HCT116 (cell line): ENCODE results near the gene ADAMTSL2. TPM values are rescaled to one million over a fixed set of nuclear protein-coding genes. Genes with fewer than 3 reads are reported as not detected.

ENCODE experiments used
- ATAC-seq: fragments of 200-7000 bp; cut with Tn5 transposase; 2 replicates; pipeline ENCODE4 v1.9.1; 2020; ENCODE audit warnings: mild to moderate bottlenecking, moderate library complexity
- BruUV-seq: library from RNA; stranded (reverse); fragments of 400-500 nt; replicated peaks from 2 replicates; lab custom pipeline; 2021; lab: Mats Ljungman, UMichigan
- CTCF ChIA-PET: fragments of 300-600 bp; sonication (Branson Sonifier 250); formaldehyde crosslinking; loops from one replicate; lab custom pipeline; 2021; ENCODE audit warnings: antibody characterized with exemption; lab: Charles Lee
- POLR2A ChIA-PET: fragments of 300-600, 350-600 bp; sonication (Branson Sonifier 250); formaldehyde crosslinking; loops from one replicate; lab custom pipeline; 2021; ENCODE audit warnings: antibody characterized with exemption; lab: Charles Lee
- RAD21 ChIA-PET, 2 experiments: fragments of 300-600 bp; sonication (Branson Sonifier 250); formaldehyde crosslinking; loops; one replicate each; lab custom pipeline; 2023; ENCODE audit warnings: low total read pairs in 2 of 2; ENCODE audit not compliant: uncharacterized antibody in 2 of 2, unreplicated experiment in 2 of 2, low non-redundant PET in 1 of 2; lab: Charles Lee
- DNase-seq: peaks from one replicate; pipeline ENCODE4 v3.0.0-alpha.2; 2010; ENCODE audit warnings: low read depth, low spot score
- H2AFZ ChIP-seq: fragments of 200-600 bp; shearing (Covaris generic), sonication (generic); 2 replicates; pipeline ENCODE4 v1.6.1; 2017; ENCODE audit warnings: low read depth, mixed run types, mixed read lengths, antibody characterized with exemption, low read length; ENCODE audit not compliant: poor library complexity, severe bottlenecking
- H3K27ac ChIP-seq: 2 replicates; pipeline ENCODE4 v1.5.1; 2012; ENCODE audit warnings: low read depth, low read length
- H3K27me3 ChIP-seq: fragments of 200-600 bp; sonication (generic); 2 replicates; pipeline ENCODE4 v1.6.1; 2016; ENCODE audit warnings: mixed run types, low read length, mixed read lengths; ENCODE audit not compliant: insufficient read depth
- H3K36me3 ChIP-seq, 2 experiments: fragments of 200-500 bp in 1 of 2; fragments of 200-600 bp in 1 of 2; sonication (Bioruptor generic) in 1 of 2; sonication (generic) in 1 of 2; 2 replicates each; pipeline versions ENCODE4 v1.5.1 to v1.6.1; 2014 to 2016; ENCODE audit warnings: low read length in 2 of 2, inconsistent platforms in 1 of 2, mixed read lengths in 1 of 2, mixed run types in 1 of 2; ENCODE audit not compliant: insufficient read depth in 2 of 2, control insufficient read depth in 1 of 2
- H3K4me1 ChIP-seq, 2 experiments: fragments of 200-600 bp in 1 of 2; sonication (generic) in 1 of 2; 2 replicates each; pipeline versions ENCODE4 v1.5.1 to v1.6.1; 2012 to 2017; ENCODE audit warnings: low read length in 2 of 2, inconsistent platforms in 1 of 2, mild to moderate bottlenecking in 1 of 2, mixed read lengths in 1 of 2, mixed run types in 1 of 2, moderate library complexity in 1 of 2; ENCODE audit not compliant: insufficient read depth in 2 of 2, control insufficient read depth in 1 of 2
- H3K4me2 ChIP-seq: fragments of 200-600 bp; sonication (generic); 2 replicates; pipeline ENCODE4 v1.6.1; 2017; ENCODE audit warnings: mixed run types, low read length, mixed read lengths
- H3K4me3 ChIP-seq, 2 experiments: fragments of 200-600 bp in 1 of 2; sonication (generic) in 1 of 2; replicated peaks in 1 of 2; 2 replicates each; pipeline ENCODE4 v1.5.1; 2011 to 2016; ENCODE audit warnings: low read length in 2 of 2, control low read depth in 1 of 2, low read depth in 1 of 2, mild to moderate bottlenecking in 1 of 2, mixed read lengths in 1 of 2, mixed run types in 1 of 2
- H3K79me2 ChIP-seq: fragments of 200-600 bp; sonication (generic); 2 replicates; pipeline ENCODE4 v1.6.1; 2017; ENCODE audit warnings: mild to moderate bottlenecking, mixed run types, low read length, moderate library complexity, mixed read lengths; ENCODE audit not compliant: insufficient read depth
- H3K9ac ChIP-seq: fragments of 200-600 bp; sonication (generic); 2 replicates; pipeline ENCODE4 v1.6.1; 2016; ENCODE audit warnings: low read length, mixed read lengths
- H3K9me2 ChIP-seq: fragments of 200-600 bp; sonication (generic), shearing (Covaris generic); 2 replicates; pipeline ENCODE4 v1.6.1; 2017; ENCODE audit warnings: mixed run types, mild to moderate bottlenecking, moderate library complexity; ENCODE audit not compliant: insufficient read depth
- H3K9me3 ChIP-seq, 2 experiments: fragments of 200-500 bp in 1 of 2; fragments of 200-600 bp in 1 of 2; sonication (Bioruptor generic) in 1 of 2; sonication (generic) in 1 of 2; 2 replicates each; pipeline ENCODE4 v1.6.1; 2014 to 2017; ENCODE audit warnings: low read length in 2 of 2, mixed read lengths in 2 of 2, inconsistent platforms in 1 of 2, low read depth in 1 of 2, mild to moderate bottlenecking in 1 of 2, mixed run types in 1 of 2, moderate library complexity in 1 of 2; ENCODE audit not compliant: control insufficient read depth in 1 of 2, insufficient read depth in 1 of 2
- H4K20me1 ChIP-seq: fragments of 200-600 bp; sonication (generic), shearing (Covaris generic); 2 replicates; pipeline ENCODE4 v1.6.1; 2017; ENCODE audit warnings: mixed run types, mild to moderate bottlenecking, moderate library complexity; ENCODE audit not compliant: insufficient read depth
- EZH2 ChIP-seq: fragments of 200-600 bp; sonication (generic); IDR thresholded peaks from 2 replicates; pipeline ENCODE4 v1.6.1; 2017; ENCODE audit warnings: antibody characterized with exemption, mixed run types
- MAX ChIP-seq: IDR thresholded peaks from 2 replicates; pipeline ENCODE4 v1.6.1; 2012
- POLR2A ChIP-seq: IDR thresholded peaks from 2 replicates; pipeline ENCODE4 v1.7.0; 2011; ENCODE audit warnings: borderline replicate concordance; ENCODE audit not compliant: insufficient read depth, insufficient read length; ENCODE audit errors: extremely low read depth
- POLR2AphosphoS5 ChIP-seq: IDR thresholded peaks from 2 replicates; pipeline ENCODE4 v1.6.1; 2011; ENCODE audit warnings: mild to moderate bottlenecking, low read depth, low read length, moderate library complexity
- SIN3A ChIP-seq: IDR thresholded peaks from 2 replicates; pipeline ENCODE4 v1.6.1; 2012; ENCODE audit warnings: low read depth
- SP1 ChIP-seq: IDR thresholded peaks from 2 replicates; pipeline ENCODE4 v1.6.1; 2012; ENCODE audit warnings: low read depth
- YY1 ChIP-seq: IDR thresholded peaks from 2 replicates; pipeline ENCODE4 v1.6.1; 2011; ENCODE audit warnings: low read length, low read depth, moderate library complexity, mild to moderate bottlenecking; ENCODE audit not compliant: insufficient replicate concordance; ENCODE audit errors: extremely low read depth
- ZFX ChIP-seq: fragments of 450-650 bp; IDR thresholded peaks from 2 replicates; pipeline ENCODE4 v1.6.1; 2017
- intact Hi-C: fragments of 100-400 bp; cut with micrococcal nuclease; formaldehyde crosslinking; loops from 2 replicates; pipeline ENCODE4 v1.10.0; 2022
- total RNA-seq: library from RNA; stranded (reverse); gene quantifications from one replicate; pipeline ENCODE4 v1.2.1, GENCODE V29; 2021; ENCODE audit not compliant: unreplicated experiment

The ADAMTSL2 gene
- total RNA-seq, 1 experiment from 2014 or later: not detected

GRCh38 chr9:133528876-133529241 is 5.6 kb upstream of the ADAMTSL2 start:
- no peaks in the 10 kb centered on the region for H3K36me3 ChIP-seq

GRCh38 chr9:133529457-133529856 is 5.0 kb upstream of the ADAMTSL2 start:
- no TSS peak for BruUV-seq
- ATAC-seq: no peak
- Histone ChIP-seq H3K27me3 (no peaks in the 10 kb centered on the region), H4K20me1 (no peaks in the 10 kb centered on the region), H3K36me3 (no peaks in the 10 kb centered on the region), H3K9me3 (no peaks in the 10 kb centered on the region), H3K9me2 (no peaks in the 10 kb centered on the region), H3K9ac (no peak overlapping the region), H3K4me3 (no peak overlapping the region), H3K27ac (no peak overlapping the region), H3K79me2 (no peaks in the 10 kb centered on the region), H3K4me2 (no peak overlapping the region), H2AFZ (no peak overlapping the region), H3K4me1 (peaks cover 8 to 12% of the 10 kb centered on the region in 2 experiments; a peak in 3 of 4 replicates)
- no peak for DNase-seq
- CTCF ChIA-PET: interaction anchor here (0.9 kb wide), 1 partner anchor 213 kb away, joined by 3 read pairs; no protein-coding TSS in a partner anchor
- intact Hi-C loops: no loop called here
- TF ChIP-seq YY1: no peak
- TF ChIP-seq EZH2: no peak
- TF ChIP-seq MAX: no peak
- TF ChIP-seq SP1: no peak
- TF ChIP-seq POLR2A: no peak
- RAD21 ChIA-PET: no interaction called here
- POLR2A ChIA-PET: no interaction called here

More at GRCh38 chr9:133528876-133529241, 5.6 kb upstream of the ADAMTSL2 start:
- Histone ChIP-seq H2AFZ (no peak overlapping the region), H3K9me2 (no peaks in the 10 kb centered on the region), H3K79me2 (no peaks in the 10 kb centered on the region), H3K27me3 (no peaks in the 10 kb centered on the region), H3K4me1 (peaks cover 8 to 12% of the 10 kb centered on the region in 2 experiments; a peak in 3 of 4 replicates), H4K20me1 (no peaks in the 10 kb centered on the region), H3K4me2 (no peak overlapping the region), H3K9ac (no peak overlapping the region), H3K4me3 (no peak overlapping the region), H3K9me3 (no peaks in the 10 kb centered on the region), H3K27ac (no peak overlapping the region)
- ATAC-seq (no peak), DNase-seq (no peak)
- no peak for TF ChIP-seq POLR2AphosphoS5
- no peak for TF ChIP-seq YY1
- no peak for TF ChIP-seq ZFX
- no peak for TF ChIP-seq SIN3A
- no TSS peak for BruUV-seq
- ChIA-PET RAD21 (no interaction called here), POLR2A (no interaction called here), CTCF (no interaction called here)
- intact Hi-C loops: no loop called here
